Cardiac fibroblast (primary cell): Measurements from ENCODE around the gene OR4K13.

Experiments used
- DNase-seq, 2 donors: peaks; one replicate each; pipeline versions ENCODE4 v3.0.0 to v3.0.0-alpha.2; 2010; ENCODE audit warnings: low read depth in 2 of 2
- H3K4me3 ChIP-seq, 2 donors: replicated peaks in 1 of 2; 1 replicate in 1 of 2; 2 replicates in 1 of 2; pipeline ENCODE4 v1.5.1; 2011; ENCODE audit warnings: low read depth in 2 of 2, low read length in 2 of 2, mild to moderate bottlenecking in 2 of 2, moderate library complexity in 1 of 2
- CTCF ChIP-seq: IDR thresholded peaks from one replicate; pipeline ENCODE4 v1.5.1; 2011; ENCODE audit warnings: low read depth, mild to moderate bottlenecking, low read length, inconsistent platforms

OR4K13 gene

GRCh38 chr14:20008156-20008555 lies 27.7 kb downstream of the OR4K13 start:
- H3K4me3 ChIP-seq = no peak overlapping the region
- no peak for TF ChIP-seq CTCF
- DNase-seq = no peak

- DNase-seq = peak in 1 of 2 donors; percentile 25
- TF ChIP-seq CTCF = no peak
- no peak overlapping the region for H3K4me3 ChIP-seq
These were observed 33.5 kb downstream of the OR4K13 start for GRCh38 chr14:20002319-20002718.

- no peak for TF ChIP-seq CTCF
- no peak within 1 kb of the TSS for H3K4me3 ChIP-seq
- DNase-seq = no peak
These were observed 34.0 kb downstream of the OR4K13 start, which contains the start of gene OR4Q2 for GRCh38 chr14:20001863-20002262. OR4Q2 (plus strand) TSS chr14:20002163.

GRCh38 chr14:19993438-19993837 lies 42.4 kb downstream of the OR4K13 start:
- DNase-seq = no peak
- TF ChIP-seq CTCF = no peak
- no peak overlapping the region for H3K4me3 ChIP-seq
